ENCODE results near the gene SLC28A1.
"Not testable (repeated sequence)": the region's sequence is repeated elsewhere in the genome, so short reads cannot be mapped to it uniquely, and the experiment has no call there.

SLC28A1 gene

DNA sequence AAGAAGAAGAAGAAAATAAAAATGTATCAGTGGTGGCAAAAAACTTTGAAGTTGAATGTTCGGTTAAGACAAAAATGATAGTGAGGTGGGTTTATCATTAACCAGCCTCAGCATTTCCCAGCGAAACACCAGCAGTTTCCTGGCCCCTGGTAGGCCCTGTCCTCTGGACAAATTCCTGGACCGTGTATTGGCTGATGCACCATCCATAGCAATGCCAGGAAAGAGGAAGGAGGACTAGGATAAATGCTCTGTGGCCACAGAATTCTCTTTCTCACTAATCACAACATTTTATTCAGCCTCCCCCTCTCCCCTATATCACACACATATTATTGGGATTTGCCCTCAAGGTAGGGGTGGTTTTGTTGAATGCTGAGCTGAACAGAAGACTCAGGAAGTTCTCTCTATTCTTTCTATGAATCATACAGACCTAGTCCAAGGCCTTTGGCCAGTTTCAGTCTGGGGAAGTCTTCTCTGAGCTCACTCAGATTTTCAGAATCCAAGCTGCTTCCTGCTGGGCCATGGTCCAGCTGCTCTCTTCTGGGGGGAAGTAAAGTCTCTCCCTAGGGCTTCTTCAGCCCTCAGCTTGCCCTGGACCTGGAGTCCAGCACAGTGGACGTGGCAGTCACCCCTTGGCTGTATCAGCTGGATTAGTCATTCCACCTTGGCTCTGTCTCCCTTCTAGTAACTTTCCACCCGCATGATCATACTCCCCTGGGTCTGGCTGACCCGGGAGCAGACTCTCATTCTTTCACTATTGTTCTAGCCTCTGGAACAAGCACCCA is 27.6 kb downstream of the SLC28A1 start:
- Histone ChIP-seq H3K4me1 (ENCODE audit: insufficient read depth, low read length) (no peaks in the 10 kb centered on the region), H3K4me3 (ENCODE audit: low read length) (no peak overlapping the region), H3K27me3 (ENCODE audit: insufficient read depth, low read length) (no peaks in the 10 kb centered on the region), H3K36me3 (ENCODE audit: insufficient read depth, low read length) (no peaks in the 10 kb centered on the region), H3K9me3 (ENCODE audit: low read length) (no peaks in the 10 kb centered on the region), H2AFZ (ENCODE audit: low read depth, low read length) (no peak overlapping the region)

DNA sequence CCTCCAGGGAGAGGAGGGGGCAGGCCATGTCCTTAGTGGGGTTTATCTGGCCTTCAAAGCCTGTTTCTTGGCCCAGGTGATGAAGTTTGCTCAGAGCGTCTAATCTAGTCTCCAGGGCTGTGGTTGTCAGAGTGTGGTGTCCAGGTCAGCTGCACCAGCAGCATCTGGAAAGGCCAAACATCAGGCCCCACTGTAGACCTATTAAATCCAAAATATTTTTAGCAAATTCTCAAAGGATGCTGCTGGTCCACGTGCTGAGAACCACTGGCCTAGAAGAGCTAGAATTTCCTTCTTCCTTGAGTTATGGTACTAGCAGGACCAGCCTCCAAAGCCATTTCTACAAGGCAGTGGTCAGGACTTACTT is 28.9 kb downstream of the SLC28A1 start:
- Histone ChIP-seq H3K27me3 (ENCODE audit: insufficient read depth, low read length) (no peaks in the 10 kb centered on the region), H3K4me3 (ENCODE audit: low read length) (no peak overlapping the region), H2AFZ (ENCODE audit: low read depth, low read length) (no peak overlapping the region), H3K36me3 (ENCODE audit: insufficient read depth, low read length) (no peaks in the 10 kb centered on the region), H3K9me3 (ENCODE audit: low read length) (no peaks in the 10 kb centered on the region), H3K4me1 (ENCODE audit: insufficient read depth, low read length) (no peaks in the 10 kb centered on the region)

DNA sequence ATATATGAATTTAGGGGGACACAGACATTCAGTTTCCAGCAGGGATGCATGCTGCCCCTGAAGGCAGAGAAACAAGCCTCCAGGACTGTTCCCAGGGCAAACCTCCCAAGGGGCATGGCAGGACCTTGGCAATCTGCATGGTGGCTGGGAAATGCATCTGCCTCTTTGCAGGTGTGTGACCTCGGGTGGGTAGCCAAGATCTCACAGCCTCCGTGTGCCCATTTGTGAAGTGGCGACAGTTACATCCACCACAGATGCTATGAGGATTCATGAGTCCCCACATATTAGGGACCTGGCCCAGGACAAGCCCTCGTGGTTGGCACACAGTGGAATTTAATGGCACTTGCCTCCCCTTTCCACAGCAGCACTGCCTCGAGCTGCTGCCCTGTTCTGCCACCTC is 29.9 kb downstream of the SLC28A1 start:
- Histone ChIP-seq H3K4me1 (ENCODE audit: insufficient read depth, low read length) (no peaks in the 10 kb centered on the region), H3K36me3 (ENCODE audit: insufficient read depth, low read length) (no peaks in the 10 kb centered on the region), H3K27me3 (ENCODE audit: insufficient read depth, low read length) (no peaks in the 10 kb centered on the region), H2AFZ (ENCODE audit: low read depth, low read length) (no peak overlapping the region), H3K9me3 (ENCODE audit: low read length) (no peaks in the 10 kb centered on the region), H3K4me3 (ENCODE audit: low read length) (no peak overlapping the region)

DNA sequence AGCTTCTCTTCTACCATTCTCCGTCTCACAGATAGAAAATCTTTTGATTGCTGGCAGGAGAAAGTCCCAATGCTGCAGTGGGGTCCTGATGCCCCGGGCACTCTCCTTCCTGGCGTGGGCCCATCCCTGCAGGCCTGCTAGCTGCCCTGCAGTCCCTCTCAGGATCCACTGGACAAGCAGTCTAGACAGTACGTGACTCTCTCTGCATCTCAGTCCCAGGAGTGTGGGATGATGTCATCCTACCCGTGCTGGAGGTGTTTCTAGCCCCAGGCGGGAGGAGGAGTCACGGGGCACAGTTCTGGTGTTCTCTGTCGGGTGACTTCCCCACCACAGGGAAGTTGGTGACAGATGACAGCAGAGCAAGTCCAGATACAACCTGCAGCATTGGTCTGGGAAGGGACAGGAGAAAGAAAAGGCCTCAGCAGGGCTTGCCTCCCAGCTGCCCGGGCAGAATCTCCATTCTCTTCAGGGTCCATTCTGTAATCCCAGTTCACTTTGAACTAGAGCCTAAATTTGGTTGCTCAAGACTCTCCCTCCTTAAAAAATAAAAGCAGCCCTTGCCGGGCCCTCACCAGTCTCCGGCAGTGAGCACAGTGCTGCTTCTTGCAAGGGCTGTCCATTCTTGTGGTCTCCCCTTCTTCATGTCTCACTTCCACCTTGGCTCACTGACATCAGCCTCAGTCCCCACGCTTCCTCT is 30.6 kb downstream of the SLC28A1 start:
- Histone ChIP-seq H3K27me3 (ENCODE audit: insufficient read depth, low read length) (no peaks in the 10 kb centered on the region), H3K4me1 (ENCODE audit: insufficient read depth, low read length) (no peaks in the 10 kb centered on the region), H2AFZ (ENCODE audit: low read depth, low read length) (no peak overlapping the region), H3K36me3 (ENCODE audit: insufficient read depth, low read length) (no peaks in the 10 kb centered on the region), H3K9me3 (ENCODE audit: low read length) (no peaks in the 10 kb centered on the region), H3K4me3 (ENCODE audit: low read length) (no peak overlapping the region)

DNA sequence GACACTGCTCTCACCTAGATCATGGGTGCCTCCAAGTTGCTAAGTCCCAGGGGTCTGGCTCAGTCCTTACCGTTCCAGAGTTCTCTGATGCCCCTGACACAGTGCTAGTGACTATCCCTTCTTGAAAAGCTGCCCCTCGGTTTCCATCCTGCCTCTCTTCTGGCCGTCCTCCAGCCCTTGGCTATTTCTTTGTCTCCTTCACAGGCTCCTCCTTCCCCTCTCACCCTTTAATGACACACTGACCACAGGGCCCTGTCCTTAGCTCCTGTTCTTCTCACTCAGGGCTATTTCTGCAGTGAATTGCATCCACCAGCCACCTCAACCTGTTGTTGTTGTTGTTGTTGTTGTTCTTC is 31.1 kb downstream of the SLC28A1 start:
- Histone ChIP-seq H3K27me3 (ENCODE audit: insufficient read depth, low read length) (no peaks in the 10 kb centered on the region), H3K4me3 (ENCODE audit: low read length) (no peak overlapping the region)

GRCh38 chr15:84917452-84917851 is 33.0 kb downstream of the SLC28A1 start:
- H3K4me1 ChIP-seq (ENCODE audit: insufficient read depth, low read length) = no peaks in the 10 kb centered on the region
- H3K4me3 ChIP-seq (ENCODE audit: low read length) = no peak overlapping the region
- no peaks in the 10 kb centered on the region for H3K27me3 ChIP-seq (ENCODE audit: insufficient read depth, low read length)
- H3K36me3 ChIP-seq (ENCODE audit: insufficient read depth, low read length) = no peaks in the 10 kb centered on the region
- no peaks in the 10 kb centered on the region for H3K9me3 ChIP-seq (ENCODE audit: low read length)
- no peak overlapping the region for H2AFZ ChIP-seq (ENCODE audit: low read depth, low read length)

More for the DNA sequence above, 31.1 kb downstream of the SLC28A1 start:
- Histone ChIP-seq H3K4me1 (ENCODE audit: insufficient read depth, low read length) (no peaks in the 10 kb centered on the region), H2AFZ (ENCODE audit: low read depth, low read length) (no peak overlapping the region), H3K9me3 (ENCODE audit: low read length) (no peaks in the 10 kb centered on the region), H3K36me3 (ENCODE audit: insufficient read depth, low read length) (no peaks in the 10 kb centered on the region)

DNA sequence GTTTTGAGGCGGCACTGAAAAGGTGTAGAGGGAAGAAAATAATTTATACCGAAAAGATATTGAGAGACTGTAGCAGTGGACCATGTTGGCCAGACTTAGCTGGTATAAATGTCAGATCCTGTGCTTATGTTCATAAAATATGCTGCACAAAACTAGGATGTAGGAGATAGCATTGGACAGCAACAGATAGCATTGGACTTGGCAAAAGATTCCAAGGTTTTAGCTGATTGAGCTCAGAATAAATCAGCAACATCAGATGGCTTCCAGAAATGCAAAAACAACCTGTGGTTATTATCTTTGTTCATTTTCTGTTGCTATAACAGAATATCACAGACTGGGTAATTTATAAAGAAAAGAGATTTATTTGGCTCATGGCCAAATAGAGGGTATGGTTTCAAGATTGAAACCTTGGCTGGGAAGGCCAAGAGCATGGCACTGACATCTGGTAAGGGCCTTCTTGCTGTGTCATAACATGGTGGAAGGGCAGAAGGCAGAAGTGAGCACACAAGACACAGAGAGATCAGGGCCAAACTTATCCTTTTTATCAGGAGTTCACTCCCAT is 34.7 kb downstream of the SLC28A1 start:
- H3K27me3 ChIP-seq (ENCODE audit: insufficient read depth, low read length) = no peaks in the 10 kb centered on the region

DNA sequence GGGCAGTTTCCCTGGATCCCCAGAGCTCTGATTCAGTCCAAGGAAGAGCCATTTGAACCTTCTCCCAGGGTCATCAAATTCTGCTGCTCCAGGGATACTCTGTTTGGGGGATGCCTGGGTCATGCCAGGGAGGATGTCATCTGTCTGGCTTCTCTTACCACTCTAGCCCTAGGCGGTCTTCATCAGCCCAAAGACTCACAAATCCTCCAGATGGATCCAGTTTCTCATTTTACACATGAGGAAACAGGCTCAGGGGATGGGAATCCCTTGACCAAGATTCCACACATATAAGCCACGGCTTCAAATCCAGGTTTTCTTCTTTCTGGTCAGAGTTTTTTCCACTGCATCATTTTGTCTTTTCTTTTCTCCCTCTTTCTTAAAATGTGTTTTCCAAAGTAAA is 36.7 kb downstream of the SLC28A1 start:
- H3K36me3 ChIP-seq (ENCODE audit: insufficient read depth, low read length) = no peaks in the 10 kb centered on the region
- no peak overlapping the region for H3K4me3 ChIP-seq (ENCODE audit: low read length)
- H2AFZ ChIP-seq (ENCODE audit: low read depth, low read length) = no peak overlapping the region
- no peaks in the 10 kb centered on the region for H3K9me3 ChIP-seq (ENCODE audit: low read length)
- no peaks in the 10 kb centered on the region for H3K4me1 ChIP-seq (ENCODE audit: insufficient read depth, low read length)
- H3K27me3 ChIP-seq (ENCODE audit: insufficient read depth, low read length) = no peaks in the 10 kb centered on the region

More for the DNA sequence above, 34.7 kb downstream of the SLC28A1 start:
- Histone ChIP-seq H3K36me3 (ENCODE audit: insufficient read depth, low read length) (no peaks in the 10 kb centered on the region), H2AFZ (ENCODE audit: low read depth, low read length) (no peak overlapping the region), H3K4me1 (ENCODE audit: insufficient read depth, low read length) (no peaks in the 10 kb centered on the region), H3K4me3 (ENCODE audit: low read length) (no peak overlapping the region), H3K9me3 (ENCODE audit: low read length) (no peaks in the 10 kb centered on the region)

- Histone ChIP-seq H3K9me3 (ENCODE audit: low read length) (no peaks in the 10 kb centered on the region), H2AFZ (ENCODE audit: low read depth, low read length) (no peak overlapping the region), H3K4me1 (ENCODE audit: insufficient read depth, low read length) (no peaks in the 10 kb centered on the region), H3K27me3 (ENCODE audit: insufficient read depth, low read length) (no peaks in the 10 kb centered on the region), H3K4me3 (ENCODE audit: low read length) (no peak overlapping the region), H3K36me3 (ENCODE audit: insufficient read depth, low read length) (no peaks in the 10 kb centered on the region)
Measured at GRCh38 chr15:84922530-84922929, 38.1 kb downstream of the SLC28A1 start.

DNA sequence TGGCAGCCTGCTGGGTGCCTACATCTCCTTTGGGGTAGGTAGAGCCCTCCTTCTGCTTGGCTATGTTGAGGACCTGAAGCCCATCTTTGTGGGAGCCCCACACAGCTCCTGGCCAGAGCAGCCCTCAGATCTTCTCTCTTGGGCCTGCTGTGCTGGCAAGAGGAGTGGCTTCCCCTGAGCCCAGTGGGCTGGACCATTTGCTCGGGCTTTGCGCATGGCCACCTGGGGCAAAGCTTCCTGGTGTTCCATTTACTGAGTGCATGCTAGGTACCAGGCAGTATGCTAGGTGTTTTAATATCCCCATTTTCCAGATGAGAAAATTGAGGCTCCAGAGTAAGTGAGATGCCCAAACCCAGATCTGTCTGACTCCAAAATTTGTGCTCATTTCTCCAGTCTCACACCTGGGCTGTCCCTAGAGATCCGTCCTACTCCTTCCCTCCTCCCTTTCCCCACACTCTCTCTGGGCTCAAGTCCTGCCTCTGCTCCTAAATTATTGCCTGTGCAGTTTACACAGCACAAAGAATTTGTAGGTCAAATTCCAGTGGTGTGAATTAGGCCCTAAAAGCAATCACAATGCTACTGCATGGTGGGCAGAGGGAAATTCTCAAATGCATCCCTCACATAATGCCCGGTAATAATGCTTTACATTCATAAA is 39.7 kb downstream of the SLC28A1 start:
- Histone ChIP-seq H3K27me3 (ENCODE audit: insufficient read depth, low read length) (no peaks in the 10 kb centered on the region), H2AFZ (ENCODE audit: low read depth, low read length) (no peak overlapping the region), H3K36me3 (ENCODE audit: insufficient read depth, low read length) (no peaks in the 10 kb centered on the region)

DNA sequence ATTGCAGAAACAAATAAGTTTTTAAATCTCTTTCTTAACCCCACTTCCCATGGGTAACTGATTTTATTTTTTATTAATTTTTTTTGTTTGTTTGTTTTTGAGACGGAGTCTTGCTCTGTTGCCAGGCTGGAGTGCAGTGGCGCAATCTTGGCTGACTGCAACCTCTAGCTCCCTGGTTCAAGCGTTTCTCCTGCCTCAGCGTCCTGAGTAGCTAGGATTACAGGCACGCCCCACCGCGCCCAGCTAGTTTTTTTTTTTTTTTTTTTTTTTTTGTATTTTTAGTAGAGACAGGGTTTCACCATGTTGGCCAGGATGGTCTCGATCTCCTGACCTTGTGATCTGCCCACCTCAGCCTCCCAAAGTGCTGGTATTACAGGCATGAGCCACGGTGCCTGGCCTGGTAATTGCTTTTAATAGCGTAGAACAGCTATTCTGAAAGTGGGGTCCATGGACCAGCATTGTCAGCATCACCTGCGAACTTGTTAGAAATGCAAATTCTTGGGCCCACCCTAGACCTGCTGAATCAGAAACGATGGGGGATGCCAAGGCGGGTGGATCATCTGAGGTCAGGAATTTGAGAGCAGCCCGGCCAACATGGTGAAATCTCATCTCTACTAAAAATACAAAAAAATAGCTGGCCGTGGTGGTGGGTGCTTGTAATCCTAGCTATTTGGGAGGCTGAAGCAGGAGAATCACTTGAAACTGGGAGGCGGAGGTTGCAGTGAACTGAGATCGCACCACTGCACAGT is 40.5 kb downstream of the SLC28A1 start:
- H3K9me3 ChIP-seq (ENCODE audit: low read length); H3K4me3 ChIP-seq (ENCODE audit: low read length): not testable (repeated sequence)

More for the DNA sequence above, 39.7 kb downstream of the SLC28A1 start:
- Histone ChIP-seq H3K4me1 (ENCODE audit: insufficient read depth, low read length) (peaks cover 2% of the 10 kb centered on the region), H3K4me3 (ENCODE audit: low read length) (no peak overlapping the region), H3K9me3 (ENCODE audit: low read length) (no peaks in the 10 kb centered on the region)

GRCh38 chr15:84925906-84926305 is 41.4 kb downstream of the SLC28A1 start:
- Histone ChIP-seq H3K4me3 (ENCODE audit: low read length) (no peak overlapping the region), H3K9me3 (ENCODE audit: low read length) (no peaks in the 10 kb centered on the region), H3K36me3 (ENCODE audit: insufficient read depth, low read length) (no peaks in the 10 kb centered on the region), H3K4me1 (ENCODE audit: insufficient read depth, low read length) (peaks cover 2% of the 10 kb centered on the region), H2AFZ (ENCODE audit: low read depth, low read length) (no peak overlapping the region), H3K27me3 (ENCODE audit: insufficient read depth, low read length) (no peaks in the 10 kb centered on the region)

More for the DNA sequence above, 40.5 kb downstream of the SLC28A1 start:
- not testable (repeated sequence) for H3K27me3 ChIP-seq (ENCODE audit: insufficient read depth, low read length); H2AFZ ChIP-seq (ENCODE audit: low read depth, low read length); H3K36me3 ChIP-seq (ENCODE audit: insufficient read depth, low read length); H3K4me1 ChIP-seq (ENCODE audit: insufficient read depth, low read length)
